HepG2 (cell line): ENCODE measurements around the gene TMEM107. TPM values are rescaled to one million over a fixed set of nuclear protein-coding genes. Genes with fewer than 3 reads are reported as not detected.

Experiments
- ATAC-seq: fragments of 200-7000 bp; cut with Tn5 transposase; 3 replicates; pipeline ENCODE4 v1.9.1; 2020; ENCODE audit warnings: mild to moderate bottlenecking, moderate library complexity
- BruUV-seq: library from RNA; stranded (reverse); fragments of 400-500 nt; replicated peaks from 2 replicates; lab custom pipeline; 2021; lab: Mats Ljungman, UMichigan
- CTCF ChIA-PET: fragments of 300-600 bp; formaldehyde crosslinking; extraction: SDS; loops from one replicate; lab custom pipeline; 2021; ENCODE audit warnings: low total read pairs, inconsistent platforms, low intra/inter-chr PET ratio; lab: Yijun Ruan, JAX
- POLR2A ChIA-PET: fragments of 350-600 bp; sonication (Branson Sonifier 250); formaldehyde crosslinking; loops from one replicate; lab custom pipeline; 2020; ENCODE audit warnings: antibody characterized with exemption, inconsistent platforms; lab: Yijun Ruan, JAX
- DNase-seq: peaks from one replicate; pipeline ENCODE4 v3.0.0-alpha.2; 2015; ENCODE audit warnings: low spot score
- FAIRE-seq: peaks from 3 replicates; lab custom pipeline; 2011; peaks lifted over from hg19 to GRCh38; lab: Jason Lieb, UNC
- H2AFZ ChIP-seq: one replicate; pipeline ENCODE4 v1.6.1; 2011; ENCODE audit warnings: low read length, inconsistent platforms
- H3K27ac ChIP-seq: fragments of 300-600 bp; 3 replicates; pipeline ENCODE4 v1.8.0; 2011; ENCODE audit warnings: mixed run types, mild to moderate bottlenecking, mixed read lengths, low read length, inconsistent platforms; ENCODE audit not compliant: insufficient read depth; ENCODE audit errors: extremely low read length
- H3K27me3 ChIP-seq, 2 experiments: fragments of 200-600 bp in 1 of 2; 2 replicates in 1 of 2; 3 replicates in 1 of 2; pipeline versions ENCODE4 v1.6.0 to v1.8.0; 2011; ENCODE audit warnings: low read length in 2 of 2, mild to moderate bottlenecking in 2 of 2, moderate library complexity in 2 of 2, inconsistent platforms in 1 of 2; ENCODE audit not compliant: insufficient read depth in 2 of 2, control insufficient read depth in 1 of 2
- H3K36me3 ChIP-seq, 2 experiments: fragments of 200-600 bp in 1 of 2; replicated peaks in 1 of 2; 2 replicates in 1 of 2; 3 replicates in 1 of 2; pipeline versions ENCODE4 v1.5.1 to v1.8.0; 2011; ENCODE audit warnings: low read length in 2 of 2, inconsistent platforms in 1 of 2; ENCODE audit not compliant: insufficient read depth in 2 of 2, control insufficient read depth in 1 of 2
- H3K4me1 ChIP-seq: 2 replicates; pipeline ENCODE4 v1.5.1; 2012; ENCODE audit warnings: low read length, inconsistent platforms; ENCODE audit not compliant: insufficient read depth
- H3K4me2 ChIP-seq: 2 replicates; pipeline ENCODE4 v1.6.0; 2011; ENCODE audit warnings: low read depth, low read length, inconsistent platforms
- H3K4me3 ChIP-seq, 3 experiments: fragments of 200-600 bp in 1 of 3; sonication (generic), shearing (Covaris generic) in 1 of 3; replicated peaks in 1 of 3; 2 replicates each; pipeline ENCODE4 v1.5.1; 2011 to 2016; ENCODE audit warnings: low read length in 3 of 3, inconsistent platforms in 2 of 3, low read depth in 2 of 3, mild to moderate bottlenecking in 2 of 3, control low read depth in 1 of 3, mixed read lengths in 1 of 3; ENCODE audit not compliant: insufficient read depth in 1 of 3
- H3K79me2 ChIP-seq: one replicate; pipeline ENCODE4 v1.6.1; 2011; ENCODE audit warnings: low read length, inconsistent platforms; ENCODE audit not compliant: insufficient read depth
- H3K9ac ChIP-seq: 2 replicates; pipeline ENCODE4 v1.6.0; 2011; ENCODE audit warnings: mild to moderate bottlenecking, low read depth, low read length, inconsistent platforms; ENCODE audit not compliant: insufficient read depth
- H3K9me3 ChIP-seq: 2 replicates; pipeline ENCODE4 v1.5.1; 2012; ENCODE audit warnings: mild to moderate bottlenecking, low read length
- H4K20me1 ChIP-seq: 2 replicates; pipeline ENCODE4 v1.6.0; 2011; ENCODE audit warnings: inconsistent platforms, mild to moderate bottlenecking, low read length, moderate library complexity; ENCODE audit not compliant: insufficient read depth
- ATF7-NPFF ChIP-seq: sonication (generic); formaldehyde crosslinking; IDR thresholded peaks from 2 replicates; pipeline ENCODE4 v1.8.1; 2023; ENCODE audit warnings: mild to moderate bottlenecking, low read depth, missing genetic modification reagents, moderate library complexity
- EEA1 ChIP-seq: sonication (generic); formaldehyde crosslinking; IDR thresholded peaks from 2 replicates; pipeline ENCODE4 v1.5.1; 2020; ENCODE audit warnings: mild to moderate bottlenecking, missing genetic modification reagents, borderline replicate concordance
- ERF ChIP-seq: IDR thresholded peaks from 2 replicates; pipeline ENCODE4 v1.6.1; 2018; ENCODE audit warnings: missing biosample characterization, missing genetic modification reagents
- FOXM1 ChIP-seq: sonication (generic); formaldehyde crosslinking; IDR thresholded peaks from 2 replicates; pipeline ENCODE4 v1.5.0; 2020; ENCODE audit warnings: missing genetic modification reagents
- HNRNPL ChIP-seq: fragments of 200-400 bp; formaldehyde crosslinking; IDR thresholded peaks from 2 replicates; pipeline ENCODE4 v1.6.1; 2017; ENCODE audit warnings: mild to moderate bottlenecking, low read depth, low read length
- KDM5B ChIP-seq: sonication (generic); formaldehyde crosslinking; IDR thresholded peaks from 2 replicates; pipeline ENCODE4 v1.4.0; 2020; ENCODE audit warnings: missing genetic modification reagents, mild to moderate bottlenecking, borderline replicate concordance
- MXI1 ChIP-seq: IDR thresholded peaks from 3 replicates; pipeline ENCODE4 v1.6.1; 2012; ENCODE audit warnings: low read depth, low read length, inconsistent platforms, borderline replicate concordance
- NFRKB ChIP-seq: fragments of 450-650 bp; IDR thresholded peaks from 2 replicates; pipeline ENCODE4 v1.6.1; 2017
- ONECUT2 ChIP-seq: sonication (generic); formaldehyde crosslinking; IDR thresholded peaks from 2 replicates; pipeline ENCODE4 v1.4.0; 2020; ENCODE audit warnings: missing genetic modification reagents
- SAP130 ChIP-seq: IDR thresholded peaks from 2 replicates; pipeline ENCODE4 v1.6.1; 2016; ENCODE audit warnings: low read depth
- SP5 ChIP-seq: IDR thresholded peaks from 2 replicates; pipeline ENCODE4 v1.6.1; 2016; ENCODE audit warnings: low read depth, borderline replicate concordance
- ZBTB7B ChIP-seq: sonication (generic); formaldehyde crosslinking; IDR thresholded peaks from 2 replicates; pipeline ENCODE4 v1.4.0; 2020; ENCODE audit warnings: missing genetic modification reagents
- ZFY ChIP-seq: sonication (generic); formaldehyde crosslinking; IDR thresholded peaks from 2 replicates; pipeline ENCODE4 v1.4.0; 2020; ENCODE audit warnings: missing genetic modification reagents
- ZNF563 ChIP-seq: sonication (generic); formaldehyde crosslinking; IDR thresholded peaks from 2 replicates; pipeline ENCODE4 v1.8.0; 2022; ENCODE audit warnings: mild to moderate bottlenecking, moderate library complexity, missing genetic modification reagents
- ZNF607 ChIP-seq: sonication (generic); formaldehyde crosslinking; IDR thresholded peaks from 2 replicates; pipeline ENCODE4 v1.5.1; 2020; ENCODE audit warnings: missing genetic modification reagents, mild to moderate bottlenecking, borderline replicate concordance
- ZZZ3 ChIP-seq: sonication (generic); formaldehyde crosslinking; IDR thresholded peaks from 2 replicates; pipeline ENCODE4 v1.4.0; 2020; ENCODE audit warnings: missing genetic modification reagents, mild to moderate bottlenecking, borderline replicate concordance
- WGBS: methylation state at CpG from one replicate; pipeline ENCODE4 v1.1.6; 2017; ENCODE audit warnings: low lambda C conversion rate; 5-methylcytosine and 5-hydroxymethylcytosine counted together
- in situ Hi-C: cut with HindIII; loops from 2 replicates; pipeline ENCODE4 v1.10.0; 2017; ENCODE audit warnings: low pct_unique_long_range_greater_than_20kb; ENCODE audit not compliant: extremely low pct_ligation_motif_present
- intact Hi-C: fragments of 100-400 bp; cut with micrococcal nuclease; formaldehyde crosslinking; loops from one replicate; pipeline ENCODE4 v1.10.0; 2022; ENCODE audit not compliant: unreplicated experiment
- polyA plus RNA-seq, 8 experiments: library from polyadenylated mRNA; depleted of rRNA in 3 of 8; stranded (reverse) in 7 of 8; unstranded in 1 of 8; fragments of >200 nt; fragmentation: Illumina TruSeq in 4 of 8; extraction: Trizol in 4 of 8; gene quantifications; 2 replicates each; pipeline versions ENCODE4 v1.2.1 to v1.2.3, GENCODE V29; 2011 to 2016; ENCODE audit warnings: low read depth in 4 of 8, missing spikeins in 1 of 8, mixed read lengths in 1 of 8; ENCODE audit not compliant: insufficient read depth in 1 of 8
- total RNA-seq, 5 experiments: library from RNA; depleted of rRNA; stranded (reverse); fragments of >200 nt; fragmentation: Illumina TruSeq; extraction: Trizol; gene quantifications; 2 replicates each; pipeline ENCODE4 v1.2.3, GENCODE V29; 2016; ENCODE audit warnings: low read depth in 1 of 5
- TF ChIP-seq, protein P1 (sequence below): sonication (generic); formaldehyde crosslinking; IDR thresholded peaks from 2 replicates; pipeline ENCODE4 v1.8.0; 2022; ENCODE audit warnings: missing genetic modification reagents, low read depth, mild to moderate bottlenecking, borderline replicate concordance
- TF ChIP-seq, protein P2 (sequence below): sonication (generic); formaldehyde crosslinking; IDR thresholded peaks from 2 replicates; pipeline ENCODE4 v1.8.1; 2023; ENCODE audit warnings: mild to moderate bottlenecking, missing genetic modification reagents, borderline replicate concordance
- TF ChIP-seq, protein P3 (sequence below): sonication (generic); formaldehyde crosslinking; IDR thresholded peaks from 2 replicates; pipeline ENCODE4 v1.5.1; 2020; ENCODE audit warnings: missing genetic modification reagents, mild to moderate bottlenecking, borderline replicate concordance

TMEM107 gene
- total and polyA plus RNA-seq, 2 of the 13 experiments (the other 11 are each of a cell fraction or from before 2014, with no cell fraction given) = 7.2 to 15.3 TPM

DNA sequence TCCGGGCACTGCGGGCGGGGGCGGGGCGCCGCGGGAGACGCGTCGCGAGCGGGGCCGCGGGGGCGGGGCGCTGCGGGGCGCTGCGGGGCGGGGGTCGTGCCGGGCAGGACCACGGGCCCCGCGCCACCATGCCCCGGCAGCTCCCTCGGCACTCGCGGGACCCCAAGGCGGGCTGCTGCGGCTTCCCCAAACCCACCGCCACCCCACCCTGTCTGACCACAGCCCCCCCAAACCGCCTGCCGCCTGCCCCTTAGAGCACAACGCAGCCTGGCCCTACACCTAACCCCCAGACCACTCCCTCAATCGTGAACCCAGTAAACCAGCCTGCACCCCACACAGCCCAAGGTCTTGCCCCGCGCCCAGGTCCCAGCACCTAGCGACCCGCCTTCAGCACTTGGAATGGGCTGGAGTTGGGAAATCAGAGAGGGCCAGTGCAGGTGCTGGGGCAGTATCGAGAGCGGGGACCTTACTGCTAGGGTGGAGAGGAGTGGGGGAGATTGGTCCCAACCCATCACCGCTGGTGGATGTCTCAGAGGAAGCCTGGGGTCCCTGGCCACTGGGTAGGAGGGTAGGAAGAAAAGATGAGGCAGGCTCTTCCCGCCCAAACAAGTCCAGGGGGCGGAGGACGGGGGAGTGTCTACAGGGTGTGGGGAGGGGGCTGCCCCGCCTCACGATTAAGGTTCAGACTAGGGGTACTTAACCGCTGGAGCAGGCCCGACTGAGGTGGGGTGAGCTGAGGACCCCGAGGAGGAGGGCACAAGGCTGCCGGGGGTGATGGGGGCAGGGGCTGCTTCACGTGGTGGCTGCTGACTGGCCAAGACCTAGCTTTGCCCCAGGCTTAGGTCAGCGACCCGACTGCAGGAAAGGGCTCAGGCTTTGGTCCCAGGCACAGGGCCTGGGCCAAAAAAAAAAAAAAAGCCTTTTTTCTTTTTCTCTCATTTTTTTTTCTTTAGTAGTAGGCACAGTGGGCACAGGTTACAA, 12.9 kb downstream of the TMEM107 start (continued):
- TF ChIP-seq, protein P1, sequence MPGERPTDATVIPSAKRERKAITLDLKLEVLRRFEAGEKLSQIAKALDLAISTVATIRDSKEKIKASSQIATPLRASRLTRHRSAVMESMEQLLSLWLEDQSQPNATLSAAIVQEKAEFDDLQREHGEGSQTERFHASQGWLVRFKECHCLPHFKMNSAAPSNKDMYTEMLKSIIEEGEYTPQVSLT = no peak
- no peak for TF ChIP-seq ZZZ3 (CRISPR knock-in tag)
- no peak for TF ChIP-seq NFRKB
- TF ChIP-seq ONECUT2 = no peak
- TF ChIP-seq HNRNPL = peak; percentile 24; the same call in 1 of the 2 replicates
- TF ChIP-seq ERF = 0 out of 2 replicates have a peak, but pooled peaks have one; percentile 2
- TF ChIP-seq ATF7-NPFF (CRISPR knock-in tag) = no peak
- peak; percentile 39; the same call in 1 of the 2 replicates for TF ChIP-seq ZBTB7B (CRISPR knock-in tag)
- TF ChIP-seq SP5 (CRISPR knock-in tag) = 0 out of 2 replicates have a peak, but pooled peaks have one; percentile 28
- peak; percentile 5; the same call in 1 of the 2 replicates for TF ChIP-seq KDM5B
- no peak for TF ChIP-seq FOXM1 (CRISPR knock-in tag)

DNA sequence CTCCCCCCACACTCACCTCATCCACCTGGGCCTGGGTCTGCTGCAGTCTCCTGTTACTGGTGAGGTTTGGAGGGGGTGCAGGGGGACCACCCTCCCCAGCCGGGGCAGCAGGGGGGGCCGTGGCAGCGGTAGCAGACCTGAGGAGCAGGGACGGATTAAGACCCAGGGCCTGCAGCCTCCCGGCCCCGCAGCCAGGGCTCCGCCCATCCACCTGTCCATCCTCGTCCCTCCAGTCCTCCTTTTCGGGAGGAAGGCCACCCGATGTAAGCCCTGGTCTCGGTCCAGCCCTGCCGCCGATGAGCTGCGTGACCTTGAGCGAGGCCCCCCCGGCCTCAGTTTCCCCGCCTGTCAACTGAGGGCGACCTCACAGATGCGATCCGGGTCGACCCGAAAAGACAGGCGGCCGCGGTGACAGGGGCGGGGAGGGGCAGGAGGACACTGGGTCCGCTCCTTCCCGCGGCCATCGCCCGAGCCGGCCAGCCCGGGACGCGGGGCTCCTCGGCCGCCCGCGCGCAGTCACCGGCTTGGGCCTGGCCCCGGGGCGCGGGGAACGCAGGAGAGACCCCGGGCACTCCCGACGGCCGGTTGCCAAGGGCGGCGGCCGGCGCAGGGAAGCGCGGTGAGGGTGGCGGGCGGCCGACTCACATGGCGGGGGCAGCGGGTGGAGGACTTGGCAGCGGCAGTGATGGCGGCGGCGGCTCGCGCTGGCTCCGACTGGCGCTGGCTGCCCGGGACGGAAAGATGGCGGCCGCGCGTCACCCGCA, 13.8 kb downstream of the TMEM107 start, which contains the start of gene VAMP2:
VAMP2 (minus strand) TSS at position 716 of the 764 bp plus-strand sequence; CDS start at position 647, 69 bp downstream.
- Histone ChIP-seq H3K4me1 (peaks cover 66% of the 10 kb centered on the region), H3K9me3 (no peaks in the 10 kb centered on the region), H3K27me3 (no peaks in the 10 kb centered on the region; a peak in 1 of 5 replicates), H3K79me2 (peaks cover 18% of the 10 kb centered on the region), H3K9ac (peak within 1 kb of the TSS; percentile 95), H3K36me3 (peaks cover 1 to 7% of the 10 kb centered on the region in 2 experiments; a peak in 3 of 5 replicates), H4K20me1 (no peaks in the 10 kb centered on the region), H3K27ac (peak within 1 kb of the TSS; percentile 95), H3K4me3 (peak within 1 kb of the TSS; percentile 92 to 99 (median 98)), H2AFZ (peak within 1 kb of the TSS; percentile 63), H3K4me2 (peak within 1 kb of the TSS; percentile 100)
- DNase-seq (no peak), ATAC-seq (peak; percentile 11), FAIRE-seq (no peak)
- intact Hi-C loops = no loop called here
- 0% methylated on average over 2 of the region's 75 CpGs for WGBS
- BruUV-seq = no TSS peak
- ChIA-PET CTCF (interaction anchor here (1.9 kb wide), 1 partner anchor 24 kb away, joined by 5 read pairs; no protein-coding TSS in a partner anchor), POLR2A (interaction anchor here (2.6 kb wide), 1 partner anchor 11 kb away, joined by 149 read pairs; no protein-coding TSS in a partner anchor)
- in situ Hi-C loops = no loop called here
- peak; percentile 41; the same call in 1 of the 3 replicates for TF ChIP-seq MXI1
- TF ChIP-seq, protein P2, sequence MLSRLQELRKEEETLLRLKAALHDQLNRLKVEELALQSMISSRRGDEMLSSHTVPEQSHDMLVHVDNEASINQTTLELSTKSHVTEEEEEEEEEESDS (CRISPR knock-in tag) = no peak
- peak; percentile 85 for TF ChIP-seq ZNF563
- TF ChIP-seq, protein P3, sequence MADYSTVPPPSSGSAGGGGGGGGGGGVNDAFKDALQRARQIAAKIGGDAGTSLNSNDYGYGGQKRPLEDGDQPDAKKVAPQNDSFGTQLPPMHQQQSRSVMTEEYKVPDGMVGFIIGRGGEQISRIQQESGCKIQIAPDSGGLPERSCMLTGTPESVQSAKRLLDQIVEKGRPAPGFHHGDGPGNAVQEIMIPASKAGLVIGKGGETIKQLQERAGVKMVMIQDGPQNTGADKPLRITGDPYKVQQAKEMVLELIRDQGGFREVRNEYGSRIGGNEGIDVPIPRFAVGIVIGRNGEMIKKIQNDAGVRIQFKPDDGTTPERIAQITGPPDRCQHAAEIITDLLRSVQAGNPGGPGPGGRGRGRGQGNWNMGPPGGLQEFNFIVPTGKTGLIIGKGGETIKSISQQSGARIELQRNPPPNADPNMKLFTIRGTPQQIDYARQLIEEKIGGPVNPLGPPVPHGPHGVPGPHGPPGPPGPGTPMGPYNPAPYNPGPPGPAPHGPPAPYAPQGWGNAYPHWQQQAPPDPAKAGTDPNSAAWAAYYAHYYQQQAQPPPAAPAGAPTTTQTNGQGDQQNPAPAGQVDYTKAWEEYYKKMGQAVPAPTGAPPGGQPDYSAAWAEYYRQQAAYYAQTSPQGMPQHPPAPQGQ (CRISPR knock-in tag) = no peak
- peak; percentile 77 for TF ChIP-seq ZFY (CRISPR knock-in tag)
- TF ChIP-seq ZNF607 (CRISPR knock-in tag) = peak; percentile 54; the same call in 1 of the 2 replicates
- TF ChIP-seq EEA1 (CRISPR knock-in tag) = no peak
- TF ChIP-seq SAP130 (CRISPR knock-in tag) = no peak; the same call in none of the 2 replicates
